ENCODE results near the gene DENND1A.
"Not testable (repeated sequence)": the region's sequence is repeated elsewhere in the genome, so short reads cannot be mapped to it uniquely, and the experiment has no call there.

DNA sequence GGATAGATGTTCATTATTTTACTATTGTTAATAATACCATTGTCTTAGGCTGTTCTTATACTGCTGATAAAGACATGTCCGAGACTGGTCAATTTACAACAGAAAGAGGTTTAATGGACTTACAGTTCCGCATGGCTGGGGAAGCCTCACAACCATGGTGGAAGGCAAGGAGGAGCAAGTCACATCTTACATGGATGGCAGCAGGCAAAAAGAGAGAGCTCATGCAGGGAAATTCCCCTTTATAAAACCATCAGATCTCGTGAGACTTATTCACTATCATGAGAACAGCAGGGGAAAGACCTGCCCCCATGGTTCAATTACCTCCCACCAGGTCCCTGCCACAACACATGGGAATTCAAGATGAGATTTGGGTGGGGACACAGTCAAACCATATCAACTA is 6.6 kb upstream of the DENND1A start:
- TF ChIP-seq, protein P1, sequence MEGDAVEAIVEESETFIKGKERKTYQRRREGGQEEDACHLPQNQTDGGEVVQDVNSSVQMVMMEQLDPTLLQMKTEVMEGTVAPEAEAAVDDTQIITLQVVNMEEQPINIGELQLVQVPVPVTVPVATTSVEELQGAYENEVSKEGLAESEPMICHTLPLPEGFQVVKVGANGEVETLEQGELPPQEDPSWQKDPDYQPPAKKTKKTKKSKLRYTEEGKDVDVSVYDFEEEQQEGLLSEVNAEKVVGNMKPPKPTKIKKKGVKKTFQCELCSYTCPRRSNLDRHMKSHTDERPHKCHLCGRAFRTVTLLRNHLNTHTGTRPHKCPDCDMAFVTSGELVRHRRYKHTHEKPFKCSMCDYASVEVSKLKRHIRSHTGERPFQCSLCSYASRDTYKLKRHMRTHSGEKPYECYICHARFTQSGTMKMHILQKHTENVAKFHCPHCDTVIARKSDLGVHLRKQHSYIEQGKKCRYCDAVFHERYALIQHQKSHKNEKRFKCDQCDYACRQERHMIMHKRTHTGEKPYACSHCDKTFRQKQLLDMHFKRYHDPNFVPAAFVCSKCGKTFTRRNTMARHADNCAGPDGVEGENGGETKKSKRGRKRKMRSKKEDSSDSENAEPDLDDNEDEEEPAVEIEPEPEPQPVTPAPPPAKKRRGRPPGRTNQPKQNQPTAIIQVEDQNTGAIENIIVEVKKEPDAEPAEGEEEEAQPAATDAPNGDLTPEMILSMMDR (IDR thresholded peaks at IDR 0.05) = not testable (repeated sequence)
- TF ChIP-seq RAD21 (conservative IDR thresholded peaks at IDR 0.05 in 1 of 2, IDR thresholded peaks at IDR 0.05 in 1 of 2); JUNB (IDR thresholded peaks at IDR 0.05); RNF2 (IDR thresholded peaks at IDR 0.05; ENCODE audit: borderline replicate concordance, low read depth); RFX5 (IDR thresholded peaks at IDR 0.05); MYC (IDR thresholded peaks at IDR 0.05; ENCODE audit: borderline replicate concordance, low read length): not testable (repeated sequence)
- TF ChIP-seq, protein P2, sequence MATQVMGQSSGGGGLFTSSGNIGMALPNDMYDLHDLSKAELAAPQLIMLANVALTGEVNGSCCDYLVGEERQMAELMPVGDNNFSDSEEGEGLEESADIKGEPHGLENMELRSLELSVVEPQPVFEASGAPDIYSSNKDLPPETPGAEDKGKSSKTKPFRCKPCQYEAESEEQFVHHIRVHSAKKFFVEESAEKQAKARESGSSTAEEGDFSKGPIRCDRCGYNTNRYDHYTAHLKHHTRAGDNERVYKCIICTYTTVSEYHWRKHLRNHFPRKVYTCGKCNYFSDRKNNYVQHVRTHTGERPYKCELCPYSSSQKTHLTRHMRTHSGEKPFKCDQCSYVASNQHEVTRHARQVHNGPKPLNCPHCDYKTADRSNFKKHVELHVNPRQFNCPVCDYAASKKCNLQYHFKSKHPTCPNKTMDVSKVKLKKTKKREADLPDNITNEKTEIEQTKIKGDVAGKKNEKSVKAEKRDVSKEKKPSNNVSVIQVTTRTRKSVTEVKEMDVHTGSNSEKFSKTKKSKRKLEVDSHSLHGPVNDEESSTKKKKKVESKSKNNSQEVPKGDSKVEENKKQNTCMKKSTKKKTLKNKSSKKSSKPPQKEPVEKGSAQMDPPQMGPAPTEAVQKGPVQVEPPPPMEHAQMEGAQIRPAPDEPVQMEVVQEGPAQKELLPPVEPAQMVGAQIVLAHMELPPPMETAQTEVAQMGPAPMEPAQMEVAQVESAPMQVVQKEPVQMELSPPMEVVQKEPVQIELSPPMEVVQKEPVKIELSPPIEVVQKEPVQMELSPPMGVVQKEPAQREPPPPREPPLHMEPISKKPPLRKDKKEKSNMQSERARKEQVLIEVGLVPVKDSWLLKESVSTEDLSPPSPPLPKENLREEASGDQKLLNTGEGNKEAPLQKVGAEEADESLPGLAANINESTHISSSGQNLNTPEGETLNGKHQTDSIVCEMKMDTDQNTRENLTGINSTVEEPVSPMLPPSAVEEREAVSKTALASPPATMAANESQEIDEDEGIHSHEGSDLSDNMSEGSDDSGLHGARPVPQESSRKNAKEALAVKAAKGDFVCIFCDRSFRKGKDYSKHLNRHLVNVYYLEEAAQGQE (IDR thresholded peaks at IDR 0.05) = not testable (repeated sequence)
